GM19099 (cell line): ENCODE results near the gene DCHS1.

ENCODE experiments used
- POLR2A ChIP-seq: IDR thresholded peaks from 3 replicates; pipeline ENCODE4 v1.6.1; 2011; ENCODE audit warnings: low read depth; ENCODE audit not compliant: insufficient read length; ENCODE audit errors: extremely low read depth

DCHS1 gene

DNA sequence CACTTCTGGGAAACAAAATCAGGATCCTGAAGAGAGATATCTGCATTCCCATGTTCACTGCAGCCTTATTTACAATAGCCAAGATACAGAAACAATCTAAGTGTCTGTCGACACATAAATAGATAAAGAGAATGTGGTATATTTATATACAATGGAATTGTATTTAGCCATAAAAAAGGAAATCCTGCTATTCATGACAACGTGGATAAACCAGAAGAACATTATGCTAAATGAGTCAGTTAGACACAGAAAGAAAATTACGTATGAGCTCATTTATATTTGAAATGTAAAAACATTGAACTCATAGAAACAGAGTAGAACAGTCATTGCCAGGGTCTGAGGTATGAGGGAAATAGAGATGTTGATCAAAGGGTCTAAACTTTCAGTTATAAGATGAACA lies 21.4 kb upstream of the DCHS1 start:
- TF ChIP-seq POLR2A, result no peak

DNA sequence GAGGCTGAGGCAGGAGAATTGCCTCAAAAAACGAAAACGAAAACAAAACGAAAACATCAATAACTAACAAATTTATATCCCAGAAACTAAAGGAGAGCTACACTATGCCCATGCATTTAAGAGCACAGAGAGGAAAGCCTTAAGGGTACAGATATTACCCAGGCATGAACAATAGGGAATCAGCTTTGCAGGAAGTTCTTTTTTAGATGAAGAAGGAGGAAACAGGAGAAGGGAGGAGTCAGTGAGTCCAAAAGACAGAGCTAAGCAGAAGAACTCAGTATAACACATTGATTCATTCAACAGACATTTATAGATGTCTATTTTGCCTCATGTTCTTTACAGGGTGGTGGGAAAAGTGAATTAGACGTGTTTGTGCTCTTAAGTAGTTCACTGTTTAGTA lies 19.3 kb upstream of the DCHS1 start:
- no peak for TF ChIP-seq POLR2A

DNA sequence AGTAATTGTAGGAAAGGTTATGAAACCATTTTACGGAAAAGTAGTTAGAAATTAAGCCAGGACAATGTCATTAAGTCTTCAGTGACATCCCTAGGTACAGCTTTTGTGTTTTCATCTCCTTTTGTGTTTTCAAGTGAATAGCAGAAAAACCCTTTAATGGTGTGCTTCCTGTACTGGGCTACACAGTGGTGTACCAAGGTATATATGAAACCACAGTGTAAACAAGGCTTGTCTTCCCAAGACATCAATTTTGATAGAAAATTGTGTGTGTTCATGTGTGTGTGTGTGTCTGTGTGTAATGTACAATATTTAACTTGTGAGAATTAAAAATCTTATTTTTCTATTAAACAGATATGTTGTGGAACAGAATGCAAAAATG lies 18.6 kb upstream of the DCHS1 start:
- TF ChIP-seq POLR2A, result no peak

DNA sequence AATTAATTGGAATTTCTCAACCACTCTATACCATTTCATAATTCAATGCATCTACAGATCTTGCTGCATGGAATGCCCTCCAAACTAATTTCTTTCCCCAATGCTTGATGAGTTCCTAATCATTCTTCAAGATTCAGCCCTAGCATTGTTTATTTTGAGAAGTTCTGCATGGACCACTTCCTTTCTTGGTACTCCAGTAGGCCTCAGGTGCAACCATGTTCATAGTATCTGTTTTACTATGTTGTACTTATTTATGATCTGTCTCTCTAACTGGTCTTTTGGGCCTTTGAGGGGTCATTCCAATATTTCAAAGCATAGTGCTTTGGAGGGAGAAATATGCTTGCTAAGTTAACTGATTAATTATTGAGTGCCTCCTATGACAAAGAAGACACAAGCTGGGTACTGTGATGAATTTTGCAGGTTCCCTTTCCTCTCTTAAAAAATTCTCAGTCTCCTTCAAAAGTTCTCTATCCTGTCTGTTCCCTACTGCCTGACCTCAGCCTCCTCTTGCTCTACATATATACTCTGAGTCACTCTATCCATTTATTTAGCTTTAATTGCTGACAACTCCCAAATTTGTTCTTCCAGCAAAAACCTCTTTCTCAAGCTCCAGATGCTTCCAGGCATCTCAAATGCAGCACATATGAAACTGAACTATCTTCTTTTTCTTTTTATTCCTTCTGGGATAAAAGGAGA lies 18.1 kb upstream of the DCHS1 start:
- TF ChIP-seq POLR2A, result no peak

DNA sequence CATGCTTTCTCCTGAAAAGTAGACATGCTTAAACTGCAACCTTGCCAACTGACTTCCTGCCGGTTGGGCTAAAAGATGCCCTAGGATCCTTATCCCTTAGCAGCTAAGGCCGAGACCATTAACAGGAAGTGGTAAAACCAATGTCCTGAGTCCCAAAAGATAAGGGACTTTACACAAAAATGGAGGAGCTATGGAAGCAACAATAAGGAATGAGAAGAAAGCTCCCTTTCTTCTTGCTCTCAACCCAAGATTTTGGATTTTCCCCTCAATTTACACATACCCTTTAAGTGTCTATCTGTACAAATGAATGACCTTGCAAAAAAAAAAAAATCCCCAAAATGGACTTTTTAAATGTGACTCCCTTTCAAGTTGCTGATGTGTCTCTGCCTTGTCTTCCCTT lies 16.4 kb upstream of the DCHS1 start:
- TF ChIP-seq POLR2A, result no peak

DNA sequence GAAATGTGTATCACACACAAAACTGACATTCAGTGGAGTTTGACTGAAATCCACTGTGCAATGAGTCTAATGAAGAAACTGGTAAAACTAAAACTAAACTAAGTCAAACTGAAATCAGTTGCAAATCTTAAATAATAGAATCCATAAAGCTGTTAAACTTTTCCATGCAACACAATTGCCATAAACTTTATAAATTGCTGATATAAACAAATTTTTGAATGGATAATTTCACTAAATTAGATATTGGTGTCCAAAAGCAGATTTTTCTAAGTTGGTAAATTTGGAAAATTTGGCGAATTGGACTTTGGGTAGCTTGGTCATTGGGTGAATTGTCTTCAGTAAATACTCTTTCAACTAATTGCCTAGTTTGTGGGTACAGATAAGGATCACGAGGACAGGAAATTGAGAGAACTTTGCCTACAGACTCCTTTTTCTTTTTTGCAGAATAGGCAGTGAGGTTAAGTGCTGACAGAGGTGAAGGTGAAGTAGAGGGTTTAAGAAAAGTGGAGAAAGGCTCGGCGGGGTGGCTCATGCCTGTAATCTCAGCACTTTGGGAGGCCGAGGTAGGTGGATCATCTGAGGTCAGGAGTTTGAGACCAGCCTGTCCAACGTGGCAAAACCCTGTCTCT lies 14.7 kb upstream of the DCHS1 start:
- TF ChIP-seq POLR2A, result no peak

DNA sequence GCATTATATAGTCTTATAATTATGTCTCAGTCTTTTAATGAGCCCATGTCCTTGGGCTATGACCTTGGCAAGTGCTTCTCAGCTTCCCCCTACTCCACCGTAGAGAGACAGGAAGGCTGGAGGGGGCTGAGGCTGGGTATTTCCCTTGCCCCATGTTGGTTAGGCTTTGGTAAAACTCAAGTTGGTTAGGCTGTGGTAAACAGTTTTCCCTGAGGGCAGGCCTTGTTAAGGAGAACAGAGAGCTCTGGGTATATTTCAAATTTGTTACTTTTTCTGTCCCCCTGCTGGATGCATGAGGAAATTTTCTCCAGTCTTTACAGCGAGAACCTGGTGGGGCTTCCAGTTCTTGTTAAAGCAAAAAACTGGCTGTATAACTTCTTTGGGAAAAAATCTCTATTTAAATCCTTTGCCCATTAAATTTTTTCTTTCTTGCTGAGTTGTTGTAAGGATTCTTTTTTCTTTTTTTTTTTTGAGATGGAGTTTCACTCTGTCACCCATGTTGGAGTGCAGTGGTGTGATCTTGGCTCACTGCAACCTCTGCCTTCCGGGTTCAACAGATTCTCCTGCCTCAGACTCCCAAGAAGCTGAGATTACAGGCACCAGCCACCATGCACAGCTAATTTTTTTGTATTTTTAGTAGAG lies 12.2 kb upstream of the DCHS1 start:
- TF ChIP-seq POLR2A, result no peak

DNA sequence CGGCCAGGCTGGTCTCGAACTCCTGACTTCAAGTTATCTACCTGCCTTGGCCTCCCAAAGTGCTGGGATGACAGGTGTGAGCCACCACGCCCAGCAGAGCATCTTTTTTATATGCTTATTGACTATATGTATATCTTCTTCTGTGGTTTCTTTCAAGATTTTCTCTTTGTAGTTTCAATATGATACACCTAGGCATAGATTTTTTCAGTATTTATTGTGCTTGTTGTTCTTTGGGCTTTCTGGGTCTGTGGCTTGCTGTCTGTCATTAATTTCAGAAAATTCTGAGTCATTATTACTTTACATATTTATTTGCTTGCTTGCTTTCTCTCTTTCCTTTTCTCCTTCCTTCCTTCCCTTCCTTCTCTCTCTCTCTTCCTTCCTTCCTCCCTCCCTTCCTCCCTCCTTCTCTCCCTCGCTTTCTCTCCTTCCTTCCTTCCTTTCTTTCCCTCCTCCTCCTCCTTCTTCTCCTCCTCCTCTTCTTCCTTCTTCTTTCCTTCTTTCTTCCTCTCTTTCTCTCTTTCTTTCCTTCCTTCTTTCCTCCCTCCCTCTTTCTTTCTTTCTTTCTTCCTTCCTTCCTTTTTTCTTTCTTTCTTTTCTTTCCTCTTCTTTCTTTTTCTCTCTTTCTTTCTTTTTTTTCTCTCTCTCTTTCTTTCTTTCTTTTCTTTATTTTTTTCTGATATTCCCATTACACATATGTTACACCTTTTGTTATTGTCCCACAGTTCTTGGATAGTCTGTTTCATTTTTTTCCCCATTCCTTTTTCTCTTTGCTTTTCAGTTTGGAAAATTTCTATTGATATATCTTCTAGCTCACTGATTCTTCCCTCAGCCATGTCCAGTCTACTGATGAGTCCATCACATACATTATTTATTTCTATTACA lies 10.9 kb upstream of the DCHS1 start:
- TF ChIP-seq POLR2A, result no peak

DNA sequence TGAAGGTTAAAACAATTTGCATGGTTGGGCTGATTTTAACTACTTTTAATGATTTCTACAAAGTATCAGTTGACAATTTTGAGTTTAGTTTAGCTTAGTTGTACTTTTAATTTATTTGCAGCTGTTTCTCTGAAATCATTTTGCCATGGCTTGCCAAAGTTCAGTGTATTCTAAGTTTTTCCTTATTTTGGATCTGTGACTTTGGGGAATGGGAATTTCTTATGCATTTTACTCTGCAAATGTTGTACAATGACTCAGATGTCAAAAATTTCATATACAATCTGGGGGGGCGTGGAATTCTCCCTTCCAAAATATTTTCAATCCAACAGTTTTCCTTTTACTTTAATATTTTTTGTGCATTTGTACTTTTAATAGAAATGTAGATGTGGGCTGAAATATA lies 8.9 kb upstream of the DCHS1 start:
- TF ChIP-seq POLR2A, result no peak

DNA sequence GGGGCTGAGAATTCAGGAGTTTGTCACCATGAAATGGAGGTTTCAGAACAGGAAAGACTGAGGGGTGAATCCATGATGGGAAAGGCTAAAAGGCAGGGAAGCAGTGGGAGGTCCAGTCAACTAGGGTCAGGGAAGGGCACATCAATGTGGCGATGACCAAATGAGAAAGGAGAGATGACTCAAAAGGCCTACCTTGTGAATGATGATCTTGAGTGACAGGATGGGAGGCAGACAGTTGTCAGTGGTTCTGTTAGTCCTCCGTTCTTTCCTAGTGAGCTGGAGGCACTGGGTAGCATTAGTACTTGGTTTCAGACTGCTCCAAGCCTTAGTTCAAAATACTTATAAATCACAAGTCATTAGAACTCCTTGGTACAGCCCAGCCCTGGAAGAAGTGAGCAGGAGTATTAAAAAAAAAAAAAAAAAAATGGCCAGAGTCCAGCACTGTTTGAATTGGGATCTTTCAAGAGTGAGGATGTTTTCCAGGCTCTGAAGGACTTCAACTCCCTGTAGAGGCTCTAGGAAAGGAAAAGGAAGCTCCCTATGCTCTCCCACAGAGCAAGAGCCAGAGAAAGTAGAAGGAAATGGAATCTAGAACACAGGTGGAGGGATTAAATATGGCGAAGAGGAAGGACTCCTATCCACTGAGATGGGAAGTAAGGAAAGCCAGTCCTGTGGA lies 8.3 kb upstream of the DCHS1 start:
- no peak for TF ChIP-seq POLR2A

DNA sequence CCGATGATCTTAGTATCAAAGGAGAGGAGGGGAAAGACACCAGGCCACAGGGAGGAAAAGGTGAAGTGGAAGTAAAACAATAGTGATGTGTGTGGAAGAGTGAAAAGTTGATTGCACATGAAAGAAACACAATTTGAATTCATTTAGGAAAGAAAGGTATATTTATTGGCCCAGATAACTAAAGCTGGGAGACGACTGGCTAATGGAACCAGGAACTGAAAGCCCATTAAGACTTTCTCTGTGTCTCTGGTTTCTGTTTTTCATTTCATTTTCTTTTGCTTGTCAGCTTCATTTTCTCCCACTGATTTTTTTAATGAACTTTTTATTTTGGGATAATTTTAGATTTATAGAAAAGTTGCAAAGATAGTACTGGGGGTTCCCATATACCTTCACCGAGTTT lies 5.1 kb upstream of the DCHS1 start:
- no peak for TF ChIP-seq POLR2A

DNA sequence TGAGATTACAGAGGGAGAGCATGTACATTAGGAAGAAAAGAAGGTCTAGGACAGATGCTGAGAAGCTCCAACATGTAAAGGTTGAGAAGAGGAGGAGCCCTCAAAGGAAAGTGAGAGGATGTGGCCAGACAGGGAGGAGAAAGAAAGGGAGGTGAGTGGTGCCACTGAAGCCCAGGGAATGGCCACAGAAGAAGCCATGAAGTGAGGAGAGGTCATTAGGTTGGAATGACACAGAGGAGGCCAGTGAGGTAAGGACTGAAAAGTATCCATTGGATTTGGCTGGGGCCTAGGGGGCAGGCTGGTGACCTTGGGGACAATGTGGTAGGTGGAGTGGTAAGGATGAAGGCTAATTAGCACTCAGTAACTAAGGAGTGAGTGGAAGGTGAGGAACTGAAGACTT lies 3.0 kb upstream of the DCHS1 start:
- no peak for TF ChIP-seq POLR2A

DNA sequence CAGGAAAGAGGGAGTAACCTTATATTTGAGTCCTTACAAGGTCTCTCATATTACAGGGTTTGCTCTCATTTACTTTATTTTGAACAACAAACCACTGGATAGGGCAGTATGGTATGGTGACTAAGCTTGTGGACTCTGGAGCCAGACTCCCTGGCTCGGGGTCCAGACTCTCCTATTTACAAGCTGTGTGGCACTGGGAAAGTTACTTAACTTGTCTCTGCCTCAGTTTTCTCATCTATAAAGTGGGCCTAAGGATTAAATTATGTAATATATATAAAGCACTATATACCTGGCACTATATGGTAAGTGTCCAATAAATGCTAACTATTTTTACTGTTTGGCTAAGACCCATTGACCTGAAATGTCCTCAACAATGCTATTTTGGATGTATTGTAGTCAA lies 1.7 kb upstream of the DCHS1 start:
- no peak for TF ChIP-seq POLR2A

DNA sequence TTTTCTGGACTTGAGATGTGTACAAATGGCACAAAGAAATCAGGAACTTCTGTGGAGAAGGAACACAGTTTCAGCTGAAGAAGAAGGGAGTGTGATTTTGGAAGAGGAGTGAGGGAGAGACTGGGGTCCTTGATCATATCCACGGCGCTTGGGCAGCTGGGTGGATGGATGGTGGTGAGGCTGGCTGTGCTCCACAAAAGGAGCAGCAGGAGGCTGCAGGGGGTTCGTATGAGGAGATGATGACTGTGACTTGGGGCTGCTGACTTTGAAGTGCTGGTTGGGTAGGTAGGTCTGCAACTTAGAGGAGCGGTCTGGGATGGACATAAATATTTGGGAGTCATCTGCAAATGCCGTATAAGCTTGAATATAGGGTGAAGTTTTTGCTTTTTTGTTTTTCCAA lies 1.3 kb upstream of the DCHS1 start:
- no peak for TF ChIP-seq POLR2A

DNA sequence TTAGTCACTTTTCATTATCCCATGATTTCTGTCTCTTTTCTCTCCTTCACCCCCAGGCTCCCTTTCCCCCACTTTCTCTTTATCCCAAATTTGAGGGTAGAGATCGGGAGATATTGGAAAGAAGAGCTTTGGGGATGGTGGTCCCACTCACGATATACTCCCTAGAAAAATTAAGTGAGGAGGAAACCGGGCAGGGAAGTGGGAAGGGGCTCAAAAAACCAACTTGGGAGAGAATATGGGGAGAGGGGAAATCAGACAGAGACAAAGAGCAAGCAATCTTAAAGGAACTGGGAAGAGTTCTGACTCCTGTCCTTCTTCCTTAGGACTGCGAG lies 941 bp upstream of the DCHS1 start:
- TF ChIP-seq POLR2A, result no peak
